DOHH2 (cell line): ENCODE results near the gene KCNC4.

Experiments
- H3F3A ChIP-seq: fragments of 200-600 bp; sonication (generic), shearing (Covaris generic); 2 replicates; pipeline ENCODE4 v1.6.0; 2016; ENCODE audit warnings: antibody characterized with exemption, mild to moderate bottlenecking; ENCODE audit not compliant: control insufficient read depth, insufficient read depth
- H3K27ac ChIP-seq: fragments of 200-600 bp; sonication (generic); 2 replicates; pipeline ENCODE4 v1.5.1; 2014; ENCODE audit warnings: low read depth, mild to moderate bottlenecking, low read length, moderate library complexity
- H3K27me3 ChIP-seq: fragments of 200-600 bp; sonication (generic); 2 replicates; pipeline ENCODE4 v1.6.1; 2014; ENCODE audit warnings: mild to moderate bottlenecking, low read length, mixed read lengths; ENCODE audit not compliant: control insufficient read depth
- H3K36me3 ChIP-seq: fragments of 200-600 bp; sonication (generic); 2 replicates; pipeline ENCODE4 v1.6.1; 2014; ENCODE audit warnings: mild to moderate bottlenecking, low read length, moderate library complexity, mixed read lengths; ENCODE audit not compliant: control insufficient read depth
- H3K4me1 ChIP-seq: fragments of 200-600 bp; sonication (generic); 2 replicates; pipeline ENCODE4 v1.6.1; 2014; ENCODE audit warnings: mild to moderate bottlenecking, low read length, mixed read lengths; ENCODE audit not compliant: control insufficient read depth
- H3K4me2 ChIP-seq: fragments of 200-600 bp; sonication (generic); 2 replicates; pipeline ENCODE4 v1.6.0; 2014; ENCODE audit warnings: mild to moderate bottlenecking, low read length, moderate library complexity
- H3K4me3 ChIP-seq: fragments of 200-600 bp; sonication (generic); 2 replicates; pipeline ENCODE4 v1.5.1; 2014; ENCODE audit warnings: mild to moderate bottlenecking, low read length, mixed read lengths
- H3K79me2 ChIP-seq: fragments of 200-600 bp; sonication (generic); 2 replicates; pipeline ENCODE4 v1.6.1; 2014; ENCODE audit warnings: mild to moderate bottlenecking, low read length, mixed read lengths; ENCODE audit not compliant: control insufficient read depth
- H3K9me2 ChIP-seq: fragments of 200-600 bp; sonication (generic); replicated peaks from 2 replicates; pipeline ENCODE4 v1.6.1; 2014; ENCODE audit warnings: mild to moderate bottlenecking, low read length, mixed read lengths; ENCODE audit not compliant: control insufficient read depth
- H3K9me3 ChIP-seq: fragments of 200-600 bp; sonication (generic); 2 replicates; pipeline ENCODE4 v1.6.1; 2014; ENCODE audit warnings: antibody characterized with exemption, low read length, mixed read lengths; ENCODE audit not compliant: control insufficient read depth, insufficient read depth
- H4K20me1 ChIP-seq: fragments of 200-600 bp; sonication (generic); 2 replicates; pipeline ENCODE4 v1.6.0; 2014; ENCODE audit warnings: low read depth, mild to moderate bottlenecking, antibody characterized with exemption, low read length, moderate library complexity; ENCODE audit not compliant: control insufficient read depth, insufficient read depth
- CTCF ChIP-seq: fragments of 200-600 bp; sonication (generic); IDR thresholded peaks from one replicate; pipeline ENCODE4 v1.5.1; 2014; ENCODE audit warnings: antibody characterized with exemption, mild to moderate bottlenecking, low read depth, low read length; ENCODE audit not compliant: poor library complexity, severe bottlenecking
- EZH2phosphoT487 ChIP-seq: fragments of 200-600 bp; sonication (generic); IDR thresholded peaks from 2 replicates; pipeline ENCODE4 v1.6.1; 2017; ENCODE audit warnings: borderline replicate concordance, mild to moderate bottlenecking, antibody characterized with exemption, low read length, moderate library complexity, mixed read lengths

The KCNC4 gene

GRCh38 chr1:110184446-110184845 is 25.7 kb upstream of the KCNC4 start:
- H3K4me3 ChIP-seq, result no peak overlapping the region
- no peaks in the 10 kb centered on the region for H3K4me1 ChIP-seq
- no peaks in the 10 kb centered on the region for H3F3A ChIP-seq
- no peaks in the 10 kb centered on the region for H4K20me1 ChIP-seq
- H3K9me3 ChIP-seq, result no peaks in the 10 kb centered on the region
- no peaks in the 10 kb centered on the region for H3K79me2 ChIP-seq
- no peaks in the 10 kb centered on the region for H3K36me3 ChIP-seq
- no peak overlapping the region for H3K4me2 ChIP-seq
- no peaks in the 10 kb centered on the region for H3K9me2 ChIP-seq
- peaks cover 21% of the 10 kb centered on the region; the same call in 1 of the 2 replicates for H3K27me3 ChIP-seq
- H3K27ac ChIP-seq, result no peak overlapping the region
- TF ChIP-seq CTCF, result no peak
- TF ChIP-seq EZH2phosphoT487, result no peak

- Histone ChIP-seq H3K4me2 (no peak overlapping the region), H3K4me3 (no peak overlapping the region), H3K27ac (no peak overlapping the region), H3K27me3 (peaks cover 21% of the 10 kb centered on the region; the same call in 1 of the 2 replicates), H3K79me2 (no peaks in the 10 kb centered on the region), H3K9me3 (no peaks in the 10 kb centered on the region), H3K4me1 (no peaks in the 10 kb centered on the region), H3K9me2 (no peaks in the 10 kb centered on the region), H3F3A (no peaks in the 10 kb centered on the region), H4K20me1 (no peaks in the 10 kb centered on the region), H3K36me3 (no peaks in the 10 kb centered on the region)
- TF ChIP-seq EZH2phosphoT487 (no peak), CTCF (no peak)
Measured at GRCh38 chr1:110185181-110185580, 24.9 kb upstream of the KCNC4 start.

- H3K27ac ChIP-seq, result no peak overlapping the region
- H3K36me3 ChIP-seq, result no peaks in the 10 kb centered on the region
- TF ChIP-seq CTCF, result no peak
- TF ChIP-seq EZH2phosphoT487, result no peak
- no peaks in the 10 kb centered on the region for H4K20me1 ChIP-seq
- H3K9me2 ChIP-seq, result no peaks in the 10 kb centered on the region
- H3K4me2 ChIP-seq, result no peak overlapping the region
- no peaks in the 10 kb centered on the region for H3F3A ChIP-seq
- no peaks in the 10 kb centered on the region for H3K79me2 ChIP-seq
- H3K9me3 ChIP-seq, result no peaks in the 10 kb centered on the region
- H3K27me3 ChIP-seq, result peaks cover 21% of the 10 kb centered on the region; the same call in 1 of the 2 replicates
- H3K4me3 ChIP-seq, result no peak overlapping the region
- no peaks in the 10 kb centered on the region for H3K4me1 ChIP-seq
Measured at GRCh38 chr1:110186558-110186957, 23.6 kb upstream of the KCNC4 start.
